Left ventricle myocardium superior (tissue), 1 donor: ENCODE measurements around the gene HDAC4. TPM values are rescaled to one million over a fixed set of nuclear protein-coding genes. Genes with fewer than 3 reads are reported as not detected.

Source experiments
- ATAC-seq: fragments of 200-7000 bp; cut with Tn5 transposase; one replicate; pipeline ENCODE4 v1.9.1; 2020; ENCODE audit warnings: mild to moderate bottlenecking, moderate library complexity
- DNase-seq: peaks from one replicate; pipeline ENCODE4 v3.0.0-alpha.2; 2020
- intact Hi-C: fragments of 100-400 bp; cut with micrococcal nuclease; formaldehyde crosslinking; loops from one replicate; pipeline ENCODE4 v1.11.0; 2022
- total RNA-seq: library from RNA; stranded (reverse); fragmentation: NEBNext Ultra II Directional; extraction: Animal tissue kit (Norgen Biotek cat#: 25700); gene quantifications from one replicate; pipeline ENCODE4 v1.2.1, GENCODE V29; 2021
- donor health status: DM: no; HTN: yes; CAD: no; lungs with severe emphysema.

The HDAC4 gene
- total RNA-seq, 1 donor from 2014 or later = 25.6 TPM

DNA sequence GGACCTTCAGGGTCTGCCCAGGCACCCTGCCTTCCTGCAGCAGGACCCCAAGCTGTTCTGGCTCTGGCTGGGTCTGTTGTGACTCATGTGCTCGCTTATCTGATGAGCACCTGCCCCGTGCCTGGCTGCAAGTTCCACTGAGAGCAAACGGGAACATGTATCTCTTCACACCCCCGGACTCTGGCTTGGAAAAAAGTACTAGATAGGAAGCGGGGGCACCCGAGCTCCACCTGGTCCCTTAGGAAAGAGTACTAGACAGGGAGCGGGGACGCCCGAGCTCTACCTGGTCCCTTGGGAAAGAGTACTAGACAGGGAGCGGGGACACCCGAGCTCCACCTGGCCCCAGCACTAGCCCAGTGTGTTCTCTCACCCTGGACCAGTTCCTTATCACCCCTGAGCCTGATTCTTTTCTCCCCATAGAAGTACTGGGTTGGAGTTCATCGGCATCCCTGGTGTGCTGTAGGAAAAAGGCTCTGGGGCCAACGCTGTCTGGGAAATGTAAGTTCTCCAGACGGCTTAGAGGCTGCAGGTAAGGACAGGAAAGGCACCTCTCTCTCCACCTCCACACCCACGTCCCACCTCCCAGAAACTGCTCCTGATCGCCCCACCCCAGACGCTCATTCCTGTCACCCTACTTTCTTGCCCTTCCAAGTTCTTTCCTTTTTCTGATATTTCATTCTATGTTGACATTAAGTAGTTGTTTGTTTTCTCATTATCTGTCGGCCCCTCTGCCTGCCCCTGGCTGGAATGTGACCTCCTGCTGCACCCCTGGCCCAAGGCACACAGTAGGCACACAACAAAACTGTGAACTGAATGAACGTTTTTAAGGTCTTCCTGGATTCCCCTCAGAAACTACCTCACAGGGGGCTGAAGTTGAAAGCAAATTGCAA is 40.2 kb downstream of the HDAC4 start:
- intact Hi-C loops = no loop called here
- peak; percentile 14 for ATAC-seq
- no peak for DNase-seq

GRCh38 chr2:239360008-239360407 is 40.8 kb downstream of the HDAC4 start:
- intact Hi-C loops = no loop called here
- ATAC-seq (no peak), DNase-seq (no peak)

DNA sequence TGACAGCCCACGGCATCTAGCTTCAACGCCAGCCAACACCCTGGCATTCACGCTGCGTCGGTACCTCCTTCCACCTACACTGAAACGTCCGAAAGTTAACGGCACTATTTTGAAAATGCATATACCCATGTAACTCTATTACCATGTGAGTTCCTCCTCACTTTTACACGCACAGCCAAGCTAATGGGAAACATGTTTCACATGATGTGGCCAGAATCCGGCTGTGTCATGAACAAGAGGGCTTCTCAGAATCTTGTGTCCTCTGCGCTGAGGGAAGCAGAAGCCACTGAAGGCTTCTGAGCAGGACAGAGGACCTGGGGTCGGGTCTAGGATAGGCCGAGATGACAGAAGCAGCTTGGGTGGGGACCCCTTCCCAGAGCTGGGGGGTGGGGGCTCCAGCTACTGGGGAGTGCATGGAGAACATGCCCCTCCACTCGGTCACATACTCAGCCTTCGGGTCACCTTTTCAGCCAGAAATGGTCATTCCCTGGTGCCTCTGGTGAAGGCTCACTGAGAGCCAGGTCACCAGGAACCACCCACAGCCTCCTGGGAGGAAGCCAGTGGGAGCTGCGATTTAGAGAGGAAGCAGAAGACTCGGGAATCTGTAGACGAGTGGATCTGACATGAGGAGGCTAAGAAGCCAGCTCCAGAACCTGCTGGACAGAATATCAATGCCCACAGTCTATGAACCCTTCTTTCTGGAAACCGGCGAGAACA is 41.5 kb downstream of the HDAC4 start:
- ATAC-seq (no peak), DNase-seq (no peak)
- intact Hi-C loops = no loop called here

DNA sequence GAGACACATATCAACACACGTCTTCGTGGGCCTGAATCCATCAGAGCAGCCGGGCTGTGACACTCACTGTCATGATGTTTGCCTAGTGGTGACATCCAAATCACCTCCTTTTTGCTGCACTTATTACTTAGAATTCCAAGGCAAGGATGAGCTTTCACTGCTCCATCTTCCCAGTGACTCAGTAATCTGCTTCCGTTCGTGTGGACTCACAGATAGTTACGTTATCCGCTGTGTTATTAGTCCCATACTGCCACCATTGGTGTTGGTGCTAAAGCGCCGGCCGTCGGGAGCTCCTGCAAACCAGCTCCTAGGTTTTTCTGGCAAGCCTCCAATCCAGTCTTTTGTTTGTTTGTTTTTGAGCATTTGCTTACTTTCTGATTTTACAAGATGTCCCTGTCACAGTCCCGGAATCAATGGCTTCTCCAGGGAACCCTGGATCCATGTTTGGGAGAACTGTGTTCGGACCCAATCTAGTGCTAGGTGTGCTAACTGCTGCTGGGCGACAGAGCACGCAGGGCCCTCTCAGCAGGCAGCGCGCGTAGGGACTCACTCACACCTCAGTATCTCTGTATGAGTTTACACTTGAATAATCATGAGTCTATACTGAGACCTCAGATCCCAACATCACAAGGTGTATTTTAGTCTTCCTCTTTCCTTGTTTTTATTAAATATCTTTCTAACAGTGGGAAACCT is 42.6 kb downstream of the HDAC4 start:
- intact Hi-C loops = no loop called here
- no peak for DNase-seq
- peak; percentile 61 for ATAC-seq

- ATAC-seq (peak; percentile 63), DNase-seq (no peak)
- intact Hi-C loops = no loop called here
These were observed 45.1 kb downstream of the HDAC4 start for GRCh38 chr2:239355724-239356123.

GRCh38 chr2:239355139-239355538 is 45.7 kb downstream of the HDAC4 start:
- ATAC-seq (peak; percentile 52), DNase-seq (no peak)
- intact Hi-C loops = no loop called here

GRCh38 chr2:239354791-239355136 is 46.1 kb downstream of the HDAC4 start:
- ATAC-seq (no peak), DNase-seq (no peak)
- intact Hi-C loops = no loop called here

DNA sequence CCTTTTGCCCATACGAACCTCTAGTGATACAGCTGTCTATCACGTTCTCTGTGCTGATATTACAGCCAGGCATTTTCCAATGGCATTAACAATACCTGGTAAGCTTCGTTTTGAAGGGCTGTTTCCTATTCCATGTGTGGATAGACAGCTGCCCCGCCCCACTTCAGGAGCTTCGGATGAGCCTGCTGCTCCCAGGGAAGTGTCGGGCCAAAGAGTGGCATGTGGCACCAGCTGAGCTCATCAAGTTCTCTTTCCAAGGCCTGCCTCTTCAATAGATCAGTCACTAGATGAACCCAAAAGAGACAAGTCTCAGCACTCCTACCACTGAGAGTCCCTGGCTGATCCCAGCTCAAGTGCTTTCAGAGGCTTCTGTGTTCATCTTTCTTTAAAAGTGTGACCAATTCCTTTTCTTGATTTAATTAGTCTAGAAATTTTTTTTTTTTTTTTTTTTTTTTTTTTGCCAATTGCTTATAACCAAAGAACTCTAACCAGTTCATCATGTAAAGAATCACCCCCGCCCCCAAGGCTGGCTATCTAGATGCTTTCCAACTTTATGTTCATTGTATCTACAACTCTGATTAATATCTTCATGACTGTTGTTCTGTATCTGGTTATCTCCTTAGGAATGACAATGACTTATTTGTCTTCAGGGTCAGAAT is 46.6 kb downstream of the HDAC4 start:
- ATAC-seq (no peak), DNase-seq (no peak)
- intact Hi-C loops = no loop called here

GRCh38 chr2:239353692-239354091 is 47.1 kb downstream of the HDAC4 start:
- intact Hi-C loops = no loop called here
- no peak for ATAC-seq
- no peak for DNase-seq

DNA sequence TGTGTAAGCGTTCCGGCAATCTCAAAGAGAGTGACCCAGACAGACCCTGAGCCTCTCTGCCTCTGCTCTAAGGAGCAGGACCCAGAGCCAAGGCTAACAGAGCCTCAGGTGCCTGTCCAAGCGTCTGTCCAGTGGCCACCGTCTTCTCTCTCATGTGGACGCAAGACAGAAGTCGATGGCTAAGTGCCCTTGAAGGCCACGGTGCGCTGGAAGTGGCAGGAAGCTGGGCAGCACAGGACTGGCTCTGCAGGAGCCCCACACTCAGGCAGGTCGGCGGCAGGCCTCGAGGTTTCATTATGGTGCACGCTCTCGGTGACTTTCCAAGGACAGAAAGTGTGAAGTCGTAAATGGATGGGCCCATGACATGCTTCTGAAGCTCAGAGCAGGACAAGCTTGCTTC is 49.1 kb downstream of the HDAC4 start:
- DNase-seq (no peak), ATAC-seq (no peak)
- intact Hi-C loops = no loop called here

DNA sequence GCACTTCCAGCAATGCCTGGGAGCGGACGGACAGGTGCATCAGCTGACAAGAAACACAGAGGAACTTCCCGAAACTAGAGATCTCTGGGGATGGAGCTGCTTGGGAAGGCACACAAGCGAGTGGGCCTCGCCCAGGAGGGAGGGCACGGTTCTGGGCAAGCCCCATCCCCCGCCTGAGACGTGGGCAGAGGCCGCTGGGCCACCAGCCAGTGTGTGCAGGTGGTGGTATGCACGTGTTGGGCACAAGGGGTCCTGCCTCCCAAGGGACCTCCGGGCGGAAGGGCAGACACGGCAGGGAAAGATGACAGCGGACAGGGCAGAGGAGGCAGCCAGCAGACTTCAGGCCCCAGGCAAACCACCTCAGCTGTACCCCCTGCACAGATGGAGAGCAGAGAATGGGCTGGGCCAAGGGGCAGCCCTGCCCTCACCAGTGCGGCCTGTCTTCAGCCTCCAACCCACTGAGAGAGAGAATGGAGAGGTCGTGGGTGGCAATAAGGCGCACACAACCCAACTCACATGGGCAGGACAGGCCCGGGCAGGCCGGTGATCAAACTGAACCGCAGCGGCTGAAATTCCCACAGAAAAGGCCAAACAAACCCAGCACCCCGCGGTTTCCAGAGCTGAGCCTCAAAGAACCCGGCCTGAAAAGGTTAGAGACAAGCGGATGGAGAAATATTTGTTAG is 51.2 kb downstream of the HDAC4 start:
- DNase-seq (no peak), ATAC-seq (no peak)
- intact Hi-C loops = no loop called here

DNA sequence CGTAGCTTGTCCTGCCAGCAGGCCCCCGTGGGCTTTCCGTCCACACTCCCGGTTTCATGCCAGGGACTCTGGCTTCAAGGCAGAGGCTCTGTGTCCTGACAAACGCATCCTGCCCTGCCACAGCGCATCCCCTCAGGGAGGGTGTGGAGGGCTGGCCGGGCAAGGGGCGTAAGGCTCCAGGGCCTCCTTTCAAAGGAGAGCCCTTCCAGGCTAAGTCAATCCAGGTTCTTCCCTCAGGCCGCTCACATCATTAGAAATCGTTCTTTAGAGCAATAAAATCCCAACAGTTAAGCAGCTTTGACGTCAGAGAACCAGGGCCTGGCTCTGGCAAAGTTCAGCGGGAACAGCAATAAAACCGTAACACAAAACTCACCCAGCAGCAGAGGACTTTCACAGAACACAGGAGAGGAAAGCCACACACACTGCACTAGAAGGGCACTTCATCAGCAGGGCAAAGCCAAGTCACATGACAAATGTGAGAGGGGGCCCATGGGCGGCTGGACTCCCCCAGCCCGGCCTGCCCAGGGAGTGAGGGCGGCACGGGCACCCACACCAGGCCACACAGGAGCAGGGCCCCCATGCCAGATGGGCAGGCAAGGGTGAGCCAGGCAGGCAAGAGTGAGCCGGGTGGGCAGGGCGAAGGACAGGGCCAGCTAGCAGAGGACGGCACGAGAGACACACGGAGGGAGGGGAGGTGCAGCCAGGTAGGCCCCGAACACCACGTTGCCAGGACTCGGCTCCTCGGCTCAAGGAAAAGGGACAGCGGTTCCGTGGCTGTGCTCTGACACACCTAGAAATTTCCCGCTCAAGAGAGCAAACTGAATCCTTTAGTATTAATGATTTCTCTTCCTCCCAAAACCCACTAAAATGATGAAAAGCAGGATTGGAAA is 52.0 kb downstream of the HDAC4 start:
- intact Hi-C loops = no loop called here
- no peak for DNase-seq
- ATAC-seq = peak; percentile 44

DNA sequence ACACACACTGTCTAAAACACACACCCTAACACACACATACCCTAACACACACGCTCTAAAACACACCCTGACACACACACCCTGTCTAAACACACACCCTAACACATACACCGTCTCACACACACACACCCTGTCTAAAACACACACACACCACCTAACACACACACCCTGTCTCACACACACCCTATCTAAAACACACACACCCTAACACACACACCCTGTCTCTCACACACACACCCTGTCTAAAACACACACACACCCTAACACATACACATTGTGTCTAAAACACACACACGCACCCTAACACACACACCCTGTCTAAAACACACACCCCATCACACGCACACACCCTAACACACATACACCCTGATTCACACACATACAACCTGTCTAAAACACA is 54.1 kb downstream of the HDAC4 start:
- intact Hi-C loops = no loop called here
- DNase-seq (no peak), ATAC-seq (no peak)

DNA sequence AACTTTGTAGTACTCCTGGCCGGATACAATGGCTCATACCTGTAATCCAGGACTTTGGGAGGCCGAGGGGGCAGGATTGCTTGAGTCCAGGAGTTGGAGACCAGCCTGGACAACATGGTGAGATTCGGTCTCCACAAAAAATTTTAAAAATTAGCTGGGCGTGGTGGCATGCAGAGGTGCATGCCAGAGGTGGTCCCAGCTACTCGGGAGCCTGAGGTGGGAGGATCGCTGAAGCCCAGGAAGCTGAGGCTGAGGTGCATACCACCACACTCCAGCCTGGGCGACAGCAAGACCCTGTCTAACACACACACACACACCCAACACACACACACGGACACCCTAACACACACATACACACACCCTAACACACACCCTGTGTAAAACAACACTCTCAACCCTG is 55.6 kb downstream of the HDAC4 start:
- DNase-seq (no peak), ATAC-seq (no peak)
- intact Hi-C loops = no loop called here

- peak; percentile 82 for DNase-seq
- ATAC-seq = peak; percentile 73
- intact Hi-C loops = no loop called here
These were observed 56.0 kb downstream of the HDAC4 start for GRCh38 chr2:239344857-239345216.

DNA sequence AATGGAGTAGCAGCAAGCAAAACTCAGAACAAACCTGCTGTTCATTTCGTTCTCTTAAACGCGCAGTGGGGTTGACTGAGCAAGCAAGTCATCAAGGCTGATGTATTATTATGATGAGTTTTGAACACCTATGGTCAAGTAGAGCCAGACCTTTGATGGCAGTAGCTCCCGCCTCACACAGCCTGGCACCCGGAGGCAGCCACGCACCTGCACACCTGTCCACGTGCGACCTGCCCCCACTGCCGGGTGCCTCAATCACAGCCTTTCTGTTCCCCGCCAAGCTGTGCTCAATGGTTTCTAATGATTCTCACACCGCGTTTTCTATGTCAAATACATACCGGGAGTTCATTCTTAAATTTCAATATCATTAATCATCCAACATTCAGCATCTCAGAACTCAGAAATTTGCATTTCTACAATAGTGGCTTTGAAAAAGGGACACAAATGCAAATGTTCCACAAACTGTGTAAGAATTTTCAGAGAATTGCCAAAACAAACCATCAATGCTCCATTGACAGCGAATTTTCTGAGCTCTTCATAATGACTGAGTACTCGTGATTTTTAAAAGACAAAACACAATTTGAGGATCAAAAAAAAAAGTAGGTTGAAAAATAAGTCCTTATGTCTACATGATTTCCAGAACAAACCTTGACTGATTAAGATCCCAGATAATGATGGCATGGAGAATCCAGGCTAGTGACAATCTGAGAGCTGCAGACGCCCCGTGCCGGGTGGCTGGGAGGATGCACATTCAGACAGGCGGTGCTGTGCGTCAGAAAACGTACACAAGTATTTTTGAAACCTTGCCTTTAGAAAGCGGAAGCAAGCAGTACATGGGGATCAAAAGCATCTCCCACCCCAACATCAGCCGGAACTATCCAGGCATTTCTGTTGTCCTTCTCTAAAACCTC is 56.6 kb downstream of the HDAC4 start:
- DNase-seq = no peak
- intact Hi-C loops = no loop called here

DNA sequence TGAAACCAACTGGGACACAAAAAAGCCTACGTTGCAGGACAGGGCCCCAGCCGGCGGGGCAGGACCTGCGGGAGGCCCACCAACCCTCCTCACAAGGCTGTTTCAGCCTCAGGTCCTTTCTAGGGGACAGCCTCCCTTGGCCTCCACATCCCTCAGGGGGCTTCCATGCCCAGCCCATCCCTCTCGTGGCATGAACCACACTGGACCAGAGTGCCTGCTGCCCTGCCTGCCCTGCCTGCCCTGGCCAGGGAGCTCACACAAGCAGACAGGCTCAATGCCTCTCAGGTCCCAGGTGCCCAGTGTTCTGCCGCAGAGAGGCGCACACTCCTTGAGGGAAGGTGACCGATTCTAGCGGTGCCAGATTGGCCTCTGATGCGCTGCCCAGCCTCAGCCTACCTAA is 57.4 kb downstream of the HDAC4 start:
- DNase-seq (no peak), ATAC-seq (no peak)
- intact Hi-C loops = no loop called here

More for the DNA sequence above, 56.6 kb downstream of the HDAC4 start:
- ATAC-seq = no peak
